B cell (primary cell): ENCODE data around the gene NRIP3. TPM values are rescaled to one million over a fixed set of nuclear protein-coding genes. Genes with fewer than 3 reads are reported as not detected.
"Not testable (repeated sequence)": the region's sequence is repeated elsewhere in the genome, so short reads cannot be mapped to it uniquely, and the experiment has no call there.

Experiments
- ATAC-seq: fragments of 200-7000 bp; cut with Tn5 transposase; one replicate; pipeline ENCODE4 v1.10.0; 2021; ENCODE audit warnings: low read depth, mild to moderate bottlenecking, moderate number of reproducible peaks, moderate library complexity
- CTCF ChIA-PET: fragments of 350-600 bp; sonication (Branson Sonifier 250); formaldehyde crosslinking; loops from one replicate; lab custom pipeline; 2021; ENCODE audit warnings: antibody characterized with exemption, inconsistent platforms; lab: Charles Lee
- POLR2A ChIA-PET: fragments of 350-600 bp; sonication (Branson Sonifier 250); formaldehyde crosslinking; loops from one replicate; lab custom pipeline; 2021; ENCODE audit warnings: antibody characterized with exemption; lab: Charles Lee
- DNase-seq: peaks from one replicate; pipeline ENCODE4 v3.0.0; 2013
- H2AFZ ChIP-seq: 2 replicates; pipeline ENCODE4 v1.6.1; 2012; ENCODE audit warnings: mild to moderate bottlenecking, low read depth, low read length; ENCODE audit not compliant: insufficient read depth, poor library complexity, severe bottlenecking
- H3K27ac ChIP-seq, 2 donors: 1 replicate in 1 of 2; 2 replicates in 1 of 2; pipeline ENCODE4 v1.5.1; 2012 to 2013; ENCODE audit warnings: low read length in 2 of 2, mild to moderate bottlenecking in 2 of 2, moderate library complexity in 1 of 2
- H3K27me3 ChIP-seq, 4 experiments: fragments of 200-600 bp in 1 of 4; sonication (generic) in 1 of 4; replicated peaks in 1 of 4; 1 replicate in 2 of 4; 2 replicates in 2 of 4; pipeline versions ENCODE4 v1.6.1 to v1.7.0; 2013 to 2016; ENCODE audit warnings: low read length in 3 of 4, mild to moderate bottlenecking in 2 of 4, mixed read lengths in 1 of 4, moderate library complexity in 1 of 4; ENCODE audit not compliant: insufficient read depth in 4 of 4, control insufficient read depth in 3 of 4; ENCODE audit errors: control extremely low read depth in 1 of 4
- H3K36me3 ChIP-seq, 2 experiments: replicated peaks in 1 of 2; 1 replicate in 1 of 2; 2 replicates in 1 of 2; pipeline versions ENCODE4 v1.6.1 to v1.7.1; 2013; ENCODE audit warnings: low read length in 1 of 2; ENCODE audit not compliant: insufficient read depth in 2 of 2, control insufficient read depth in 1 of 2; ENCODE audit errors: control extremely low read depth in 1 of 2, extremely low read depth in 1 of 2
- H3K4me1 ChIP-seq, 2 donors: fragments of 200-600 bp in 1 of 2; sonication (generic) in 1 of 2; 1 replicate in 1 of 2; 2 replicates in 1 of 2; pipeline versions ENCODE4 v1.5.1 to v1.6.1; 2013 to 2017; ENCODE audit warnings: low read length in 2 of 2; ENCODE audit not compliant: control insufficient read depth in 2 of 2, insufficient read depth in 2 of 2
- H3K4me2 ChIP-seq: replicated peaks from 2 replicates; pipeline ENCODE3; 2012; ENCODE audit warnings: mild to moderate bottlenecking, low read depth, low read length; ENCODE audit not compliant: poor library complexity, severe bottlenecking
- H3K4me3 ChIP-seq, 5 experiments: fragments of 200-600 bp in 1 of 5; sonication (generic) in 1 of 5; 1 replicate in 3 of 5; 2 replicates in 2 of 5; pipeline versions ENCODE4 v1.5.1 to v1.7.0; 2011 to 2016; ENCODE audit warnings: low read length in 4 of 5, mild to moderate bottlenecking in 4 of 5, low read depth in 2 of 5, control low read depth in 1 of 5, moderate library complexity in 1 of 5; ENCODE audit not compliant: insufficient read depth in 1 of 5; ENCODE audit errors: control extremely low read depth in 1 of 5, extremely low read depth in 1 of 5
- H3K79me2 ChIP-seq: fragments of 200-600 bp; sonication (generic); one replicate; pipeline ENCODE4 v1.6.0; 2016; ENCODE audit warnings: low read length; ENCODE audit not compliant: control insufficient read depth, insufficient read depth
- H3K9ac ChIP-seq: fragments of 200-600 bp; sonication (generic); 2 replicates; pipeline ENCODE4 v1.6.1; 2017; ENCODE audit warnings: mild to moderate bottlenecking, low read length, moderate library complexity
- H3K9me3 ChIP-seq, 3 donors: one replicate each; pipeline versions ENCODE4 v1.6.1 to v1.7.1; 2013; ENCODE audit warnings: low read length in 2 of 3; ENCODE audit not compliant: control insufficient read depth in 2 of 3, insufficient read depth in 1 of 3; ENCODE audit errors: control extremely low read depth in 1 of 3
- H4K20me1 ChIP-seq: 2 replicates; pipeline ENCODE4 v1.6.0; 2012; ENCODE audit warnings: mild to moderate bottlenecking, low read length; ENCODE audit not compliant: insufficient read depth, control insufficient read depth, poor library complexity, severe bottlenecking
- H3K27ac Mint-ChIP-seq: one replicate; pipeline ENCODE4 v1.8.0; 2021; ENCODE audit warnings: mixed read lengths
- H3K27me3 Mint-ChIP-seq: one replicate; pipeline ENCODE4 v1.8.0; 2021; ENCODE audit warnings: mixed read lengths
- H3K4me1 Mint-ChIP-seq: one replicate; pipeline ENCODE4 v1.8.0; 2021; ENCODE audit warnings: mixed read lengths
- H3K4me3 Mint-ChIP-seq: one replicate; pipeline ENCODE4 v1.8.0; 2021; ENCODE audit warnings: mixed read lengths
- H3K9me3 Mint-ChIP-seq: one replicate; pipeline ENCODE4 v1.8.0; 2022; ENCODE audit warnings: mixed read lengths; ENCODE audit not compliant: insufficient read depth
- EZH2 ChIP-seq: IDR thresholded peaks from 2 replicates; pipeline ENCODE4 v1.6.1; 2012; ENCODE audit warnings: borderline replicate concordance, low read depth, mild to moderate bottlenecking, moderate library complexity, low read length; ENCODE audit not compliant: insufficient read depth, poor library complexity, severe bottlenecking
- WGBS: methylation state at CpG from one replicate; pipeline ENCODE4 v1.1.5; 2013; ENCODE audit warnings: missing lambda C conversion rate; ENCODE audit not compliant: insufficient coverage; 5-methylcytosine and 5-hydroxymethylcytosine counted together
- intact Hi-C: fragments of 100-400 bp; cut with micrococcal nuclease; formaldehyde crosslinking; loops from one replicate; pipeline ENCODE4 v1.10.0; 2022
- polyA plus RNA-seq: library from polyadenylated mRNA; depleted of rRNA; stranded (reverse); fragments of >200 nt; gene quantifications from 2 replicates; pipeline ENCODE4 v1.2.3, GENCODE V29; 2012
- total RNA-seq, 2 donors: library from RNA; stranded (reverse); fragments of 120-200 nt in 1 of 2; gene quantifications; 1 replicate in 1 of 2; 2 replicates in 1 of 2; pipeline versions ENCODE4 v1.2.3 to v1.2.4, GENCODE V29; 2013 to 2022
- TF ChIP-seq, protein P1 (sequence below): fragments of 200-600 bp; IDR thresholded peaks from one replicate; pipeline ENCODE4 v1.8.0; 2022; ENCODE audit warnings: antibody characterized with exemption, mild to moderate bottlenecking

NRIP3 gene
- total and polyA plus RNA-seq, 2 donors (not counting 1 experiment from before 2014, with no cell fraction given) = 0.13 to 0.59 TPM

DNA sequence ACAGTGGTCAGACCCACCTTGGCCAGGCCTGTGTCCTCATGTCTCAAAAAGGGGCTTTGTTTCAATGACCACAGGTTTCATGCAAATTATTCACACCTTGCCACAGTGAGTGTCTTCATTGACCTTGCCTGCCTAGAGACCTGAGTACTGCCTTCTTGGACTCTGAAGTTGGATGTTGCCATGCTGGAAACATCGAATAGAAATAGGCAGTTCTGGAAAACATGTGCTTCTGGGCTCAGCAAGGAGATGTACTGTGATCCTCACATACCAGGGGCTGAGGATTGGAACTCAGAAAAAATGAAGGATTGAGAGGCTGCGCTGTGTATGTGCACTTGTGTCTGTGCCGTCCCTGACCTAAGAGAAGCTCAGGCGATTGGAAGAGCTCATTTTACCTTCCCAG is 9.6 kb upstream of the NRIP3 start:
- Mint-ChIP-seq H3K27me3 (peaks cover 24% of the 10 kb centered on the region), H3K9me3 (peaks cover 2% of the 10 kb centered on the region), H3K4me1 (no peaks in the 10 kb centered on the region), H3K27ac (no peak overlapping the region), H3K4me3 (no peak overlapping the region)
- Histone ChIP-seq H3K27me3 (peaks cover 0 to 6% (median 4%) of the 10 kb centered on the region in 4 experiments), H3K27ac (no peak overlapping the region), H3K36me3 (no peaks in the 10 kb centered on the region), H3K9me3 (peaks cover 0 to 3% (median 2%) of the 10 kb centered on the region in 3 donors), H3K4me1 (no peaks in the 10 kb centered on the region), H3K4me3 (no peak overlapping the region), H3K79me2 (no peaks in the 10 kb centered on the region), H2AFZ (no peak overlapping the region), H4K20me1 (no peaks in the 10 kb centered on the region), H3K9ac (no peak overlapping the region), H3K4me2 (no peak overlapping the region)
- no peak for ATAC-seq
- DNase-seq = no peak
- intact Hi-C loops = no loop called here
- CTCF ChIA-PET = interaction anchor here (1.4 to 6.0 kb wide), 3 partner anchors 10 to 494 kb away, joined by 4 to 88 read pairs (median 43); no protein-coding TSS in a partner anchor
- POLR2A ChIA-PET = no interaction called here
- TF ChIP-seq EZH2 = no peak
- TF ChIP-seq, protein P1, sequence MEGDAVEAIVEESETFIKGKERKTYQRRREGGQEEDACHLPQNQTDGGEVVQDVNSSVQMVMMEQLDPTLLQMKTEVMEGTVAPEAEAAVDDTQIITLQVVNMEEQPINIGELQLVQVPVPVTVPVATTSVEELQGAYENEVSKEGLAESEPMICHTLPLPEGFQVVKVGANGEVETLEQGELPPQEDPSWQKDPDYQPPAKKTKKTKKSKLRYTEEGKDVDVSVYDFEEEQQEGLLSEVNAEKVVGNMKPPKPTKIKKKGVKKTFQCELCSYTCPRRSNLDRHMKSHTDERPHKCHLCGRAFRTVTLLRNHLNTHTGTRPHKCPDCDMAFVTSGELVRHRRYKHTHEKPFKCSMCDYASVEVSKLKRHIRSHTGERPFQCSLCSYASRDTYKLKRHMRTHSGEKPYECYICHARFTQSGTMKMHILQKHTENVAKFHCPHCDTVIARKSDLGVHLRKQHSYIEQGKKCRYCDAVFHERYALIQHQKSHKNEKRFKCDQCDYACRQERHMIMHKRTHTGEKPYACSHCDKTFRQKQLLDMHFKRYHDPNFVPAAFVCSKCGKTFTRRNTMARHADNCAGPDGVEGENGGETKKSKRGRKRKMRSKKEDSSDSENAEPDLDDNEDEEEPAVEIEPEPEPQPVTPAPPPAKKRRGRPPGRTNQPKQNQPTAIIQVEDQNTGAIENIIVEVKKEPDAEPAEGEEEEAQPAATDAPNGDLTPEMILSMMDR = no peak
- 98% methylated on average over 4 of the region's 4 CpGs for WGBS

DNA sequence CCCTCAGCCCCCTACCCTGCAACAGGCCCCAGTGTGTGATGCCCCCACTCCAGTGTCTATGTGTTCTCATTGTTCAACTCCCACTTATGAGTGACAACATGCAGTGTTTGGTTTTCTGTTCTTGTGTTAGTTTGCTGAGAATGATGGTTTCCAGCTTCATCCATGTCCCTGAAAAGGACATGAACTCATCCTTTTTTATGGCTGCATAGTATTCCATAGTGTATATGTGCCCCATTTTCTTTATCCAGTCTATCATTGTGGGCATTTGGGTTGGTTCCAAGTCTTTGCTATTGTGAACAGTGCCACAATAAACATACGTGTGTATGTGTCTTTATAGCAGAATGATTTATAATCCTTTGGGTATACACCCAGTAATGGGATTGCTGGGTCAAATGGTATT is 5.7 kb upstream of the NRIP3 start:
- H3K27ac Mint-ChIP-seq, H3K4me3 ChIP-seq, POLR2A ChIA-PET, H3K79me2 ChIP-seq, H3K27ac ChIP-seq, intact Hi-C loops, H3K9me3 ChIP-seq, CTCF ChIA-PET, H3K4me2 ChIP-seq, H2AFZ ChIP-seq, H4K20me1 ChIP-seq, ATAC-seq, H3K4me3 Mint-ChIP-seq, H3K4me1 Mint-ChIP-seq, DNase-seq, H3K9ac ChIP-seq, H3K4me1 ChIP-seq, H3K9me3 Mint-ChIP-seq, H3K36me3 ChIP-seq: not testable (repeated sequence)
- peaks cover 0 to 24% (median 13%) of the 10 kb centered on the region in 4 experiments for H3K27me3 ChIP-seq
- no CpG with 5 or more reads among the region's 1 CpG for WGBS
- peaks cover 34% of the 10 kb centered on the region for H3K27me3 Mint-ChIP-seq
